Small intestine (tissue), 7 donors: Measurements from ENCODE around the gene TTC31. TPM values are rescaled to one million over a fixed set of nuclear protein-coding genes. Genes with fewer than 3 reads are reported as not detected.
A peak's percentile ranks its signal among the peaks of the same experiment; 100 is the strongest.

Experiments
- DNase-seq, 2 donors: peaks; one replicate each; pipeline versions ENCODE4 v3.0.0 to v3.0.0-alpha.2; 2013
- FAIRE-seq: peaks from 2 replicates; lab custom pipeline; 2012; peaks lifted over from hg19 to GRCh38; lab: Jason Lieb, UNC
- H3K27ac ChIP-seq, 3 donors: one replicate each; pipeline ENCODE4 v1.5.1; 2013; ENCODE audit warnings: low read length in 2 of 3, mild to moderate bottlenecking in 2 of 3, control low read depth in 1 of 3, inconsistent platforms in 1 of 3, low read depth in 1 of 3, moderate library complexity in 1 of 3
- H3K27me3 ChIP-seq, 3 donors: one replicate each; pipeline ENCODE4 v1.6.1; 2013; ENCODE audit warnings: low read length in 3 of 3, inconsistent platforms in 1 of 3; ENCODE audit not compliant: control insufficient read depth in 3 of 3, insufficient read depth in 3 of 3
- H3K36me3 ChIP-seq, 3 donors: one replicate each; pipeline ENCODE4 v1.6.1; 2013; ENCODE audit warnings: low read length in 3 of 3, inconsistent platforms in 1 of 3, low read depth in 1 of 3, mild to moderate bottlenecking in 1 of 3, moderate library complexity in 1 of 3; ENCODE audit not compliant: control insufficient read depth in 3 of 3, insufficient read depth in 2 of 3
- H3K4me1 ChIP-seq, 3 donors: one replicate each; pipeline ENCODE4 v1.6.1; 2013; ENCODE audit warnings: low read length in 2 of 3, inconsistent platforms in 1 of 3, low read depth in 1 of 3, mild to moderate bottlenecking in 1 of 3, moderate library complexity in 1 of 3; ENCODE audit not compliant: control insufficient read depth in 3 of 3, insufficient read depth in 2 of 3
- H3K4me3 ChIP-seq, 3 donors: one replicate each; pipeline ENCODE4 v1.5.1; 2013; ENCODE audit warnings: low read length in 3 of 3, control low read depth in 1 of 3, inconsistent platforms in 1 of 3, low read depth in 1 of 3, mild to moderate bottlenecking in 1 of 3, moderate library complexity in 1 of 3
- H3K9me3 ChIP-seq, 2 donors: one replicate each; pipeline ENCODE4 v1.6.1; 2013; ENCODE audit warnings: low read depth in 1 of 2, low read length in 1 of 2; ENCODE audit not compliant: control insufficient read depth in 2 of 2, insufficient read depth in 1 of 2
- WGBS, 3 donors: extraction: QIAGEN DNeasy Blood & Tissue Kit; methylation state at CpG; one replicate each; pipeline ENCODE4 v1.1.7; 2013; 5-methylcytosine and 5-hydroxymethylcytosine counted together
- polyA plus RNA-seq, 4 donors: library from polyadenylated mRNA; stranded (reverse) in 3 of 4; unstranded in 1 of 4; fragments of 200-250 nt in 3 of 4; fragments of 120-200 nt in 1 of 4; gene quantifications; one replicate each; pipeline versions ENCODE4 v1.2.1 to v1.2.3, GENCODE V29; 2013
- donor health status: healthy with polysubstance abuse.
- donor health status: control.
- donor health status: control.
- donor health status: Bipolar disorder and iron deficiency.
- donor health status: healthy.

Gene TTC31
- polyA plus RNA-seq, 4 donors = 20.1 to 51.0 (median 27.1) TPM

DNA sequence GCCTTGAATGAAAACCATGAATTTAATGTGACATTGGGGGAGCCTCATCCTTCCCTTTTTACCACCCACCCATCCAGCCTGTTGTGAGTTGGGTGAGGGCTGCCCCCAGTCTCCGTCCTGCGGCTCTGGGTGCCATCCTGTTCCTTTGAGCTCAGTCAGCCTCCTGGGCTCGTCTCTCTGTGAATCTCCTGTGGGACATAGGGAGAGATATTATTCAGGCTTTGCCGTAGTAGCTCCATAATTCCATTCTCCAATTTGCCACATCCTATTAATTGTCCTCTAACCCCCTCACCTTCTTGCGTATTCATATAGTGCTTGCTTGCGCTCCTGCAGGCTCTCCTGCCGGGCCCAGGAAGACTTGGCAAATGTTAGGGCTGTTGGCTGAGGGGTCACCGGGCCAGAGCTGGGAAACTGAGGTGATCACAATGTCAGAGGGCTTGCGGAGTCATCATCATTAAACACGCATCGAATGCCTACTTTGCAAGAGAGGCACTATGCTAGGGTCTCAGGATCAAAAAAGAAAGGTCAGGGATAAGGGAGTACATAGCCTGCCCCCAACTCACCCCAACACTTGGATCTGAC lies 43.9 kb downstream of the TTC31 start:
- H3K27me3 ChIP-seq = no peaks in the 10 kb centered on the region
- H3K4me1 ChIP-seq = peaks cover 0 to 24% (median 5%) of the 10 kb centered on the region in 3 donors
- no peak for FAIRE-seq
- DNase-seq = no peak
- peaks cover 0 to 6% of the 10 kb centered on the region in 2 donors for H3K9me3 ChIP-seq
- no peak overlapping the region for H3K4me3 ChIP-seq
- H3K36me3 ChIP-seq = peaks cover 3 to 39% (median 12%) of the 10 kb centered on the region in 3 donors
- 94 to 97% (median 96%) methylated on average over 11 of the region's 11 CpGs for WGBS, 3 donors
- no peak overlapping the region for H3K27ac ChIP-seq

DNA sequence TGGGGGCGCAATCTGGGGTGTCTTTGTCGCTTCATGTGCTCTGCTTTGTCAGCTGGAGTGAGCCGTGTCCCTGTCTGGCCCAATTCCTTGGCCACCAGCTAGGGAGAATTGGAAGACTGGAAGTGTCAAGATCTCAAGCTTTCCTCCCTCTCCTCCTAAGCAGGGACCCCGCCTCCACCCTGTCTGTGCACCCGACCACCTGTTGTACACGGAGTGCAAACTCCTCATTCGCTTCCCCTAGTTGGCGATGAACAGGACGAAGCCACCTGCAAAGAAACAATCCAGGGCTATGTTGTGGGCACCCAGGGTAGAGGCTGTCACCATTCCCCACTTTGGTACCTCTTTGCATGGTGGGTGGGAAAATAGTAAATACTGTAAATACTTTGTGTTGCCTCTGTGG lies 44.9 kb downstream of the TTC31 start:
- 88 to 93% (median 89%) methylated on average over 9 of the region's 9 CpGs for WGBS, 3 donors
- H3K9me3 ChIP-seq = peaks cover 0 to 6% of the 10 kb centered on the region in 2 donors
- H3K4me1 ChIP-seq = peaks cover 0 to 24% (median 5%) of the 10 kb centered on the region in 3 donors
- H3K36me3 ChIP-seq = peaks cover 3 to 40% (median 5%) of the 10 kb centered on the region in 3 donors
- DNase-seq (no peak), FAIRE-seq (no peak)
- no peak overlapping the region for H3K27ac ChIP-seq
- no peaks in the 10 kb centered on the region for H3K27me3 ChIP-seq
- H3K4me3 ChIP-seq = no peak overlapping the region

- DNase-seq (no peak), FAIRE-seq (no peak)
- Histone ChIP-seq H3K9me3 (peaks cover 0 to 6% of the 10 kb centered on the region in 2 donors), H3K27me3 (no peaks in the 10 kb centered on the region), H3K36me3 (peaks cover 3 to 46% (median 5%) of the 10 kb centered on the region in 3 donors), H3K27ac (peak overlapping the region; percentile 79 to 94 (median 80)), H3K4me3 (peak overlapping the region; percentile 65 to 96 (median 83)), H3K4me1 (peaks cover 0 to 24% (median 5%) of the 10 kb centered on the region in 3 donors)
- 12 to 15% (median 14%) methylated on average over 26 to 29 of the region's 29 CpGs for WGBS, 3 donors
Measured at GRCh38 chr2:74528600-74529356, 45.9 kb downstream of the TTC31 start.

GRCh38 chr2:74529357-74530238 lies 46.7 kb downstream of the TTC31 start, which contains the start of the genes AUP1 and HTRA2:
Gene AUP1 (minus strand): TSS chr2:74529706. CDS start chr2:74529629, 77 bp downstream.
Gene HTRA2 (plus strand): TSS chr2:74529933. CDS start chr2:74530007, 74 bp downstream.
- Histone ChIP-seq H3K27ac (peak within 1 kb of the TSS; percentile 80 to 94 (median 82)), H3K4me1 (peaks cover 0 to 24% (median 5%) of the 10 kb centered on the region in 3 donors), H3K9me3 (peaks cover 0 to 6% of the 10 kb centered on the region in 2 donors), H3K36me3 (peaks cover 3 to 48% (median 5%) of the 10 kb centered on the region in 3 donors), H3K27me3 (no peaks in the 10 kb centered on the region), H3K4me3 (peak within 1 kb of the TSS; percentile 65 to 96 (median 83))
- FAIRE-seq = no peak
- WGBS, 3 donors = 0 to 1% (median 0%) methylated on average over 52 to 87 of the region's 87 CpGs
- peak; percentile 99 for DNase-seq

DNA sequence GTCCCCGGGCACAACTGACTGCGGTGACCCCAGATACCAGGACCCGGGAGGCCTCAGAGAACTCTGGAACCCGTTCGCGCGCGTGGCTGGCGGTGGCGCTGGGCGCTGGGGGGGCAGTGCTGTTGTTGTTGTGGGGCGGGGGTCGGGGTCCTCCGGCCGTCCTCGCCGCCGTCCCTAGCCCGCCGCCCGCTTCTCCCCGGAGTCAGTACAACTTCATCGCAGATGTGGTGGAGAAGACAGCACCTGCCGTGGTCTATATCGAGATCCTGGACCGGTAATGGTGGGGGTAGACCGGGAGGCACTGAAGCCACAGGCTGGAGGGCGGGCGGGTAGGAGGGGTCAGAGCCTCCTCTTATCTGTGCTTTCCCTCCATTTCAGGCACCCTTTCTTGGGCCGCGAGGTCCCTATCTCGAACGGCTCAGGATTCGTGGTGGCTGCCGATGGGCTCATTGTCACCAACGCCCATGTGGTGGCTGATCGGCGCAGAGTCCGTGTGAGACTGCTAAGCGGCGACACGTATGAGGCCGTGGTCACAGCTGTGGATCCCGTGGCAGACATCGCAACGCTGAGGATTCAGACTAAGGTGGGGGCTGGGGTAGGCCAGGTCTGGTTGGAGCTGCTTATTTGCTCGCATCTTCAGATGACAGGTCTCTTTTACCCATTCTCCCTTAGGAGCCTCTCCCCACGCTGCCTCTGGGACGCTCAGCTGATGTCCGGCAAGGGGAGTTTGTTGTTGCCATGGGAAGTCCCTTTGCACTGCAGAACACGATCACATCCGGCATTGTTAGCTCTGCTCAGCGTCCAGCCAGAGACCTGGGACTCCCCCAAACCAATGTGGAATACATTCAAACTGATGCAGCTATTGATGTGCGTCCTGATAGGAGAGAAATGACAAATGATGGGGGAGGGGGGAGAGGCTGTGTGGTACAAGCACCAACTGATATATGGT lies 47.6 kb downstream of the TTC31 start:
- Histone ChIP-seq H3K27ac (peak overlapping the region; percentile 28 to 94 (median 82)), H3K27me3 (peaks cover 0 to 1% (median 0%) of the 10 kb centered on the region in 3 donors), H3K9me3 (peaks cover 0 to 6% of the 10 kb centered on the region in 2 donors), H3K4me3 (peak overlapping the region; percentile 65 to 96 (median 83)), H3K4me1 (peaks cover 0 to 19% (median 5%) of the 10 kb centered on the region in 3 donors), H3K36me3 (peaks cover 3 to 45% (median 5%) of the 10 kb centered on the region in 3 donors)
- FAIRE-seq = no peak
- DNase-seq = peak; percentile 62 to 73
- 1 to 3% (median 2%) methylated on average over 54 of the region's 54 CpGs for WGBS, 3 donors

DNA sequence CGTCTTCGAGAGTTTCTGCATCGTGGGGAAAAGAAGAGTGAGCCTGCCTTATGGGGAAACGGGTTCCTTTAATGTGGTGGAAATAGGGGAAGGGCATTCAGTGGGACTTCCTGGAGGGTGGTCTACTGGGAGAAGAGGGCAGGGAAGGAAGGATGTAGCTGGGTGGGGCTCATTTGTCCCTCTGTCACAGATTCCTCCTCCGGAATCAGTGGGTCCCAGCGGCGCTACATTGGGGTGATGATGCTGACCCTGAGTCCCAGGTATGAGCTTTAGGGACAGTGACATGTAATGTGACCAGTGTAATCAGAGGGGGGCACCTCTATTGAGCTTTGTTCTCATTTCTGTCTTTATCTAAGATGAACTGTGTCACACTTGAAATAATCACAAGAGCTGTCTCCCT lies 48.8 kb downstream of the TTC31 start:
- Histone ChIP-seq H3K27ac (no peak overlapping the region), H3K9me3 (peaks cover 0 to 2% of the 10 kb centered on the region in 2 donors), H3K4me3 (no peak overlapping the region), H3K4me1 (peaks cover 0 to 13% (median 5%) of the 10 kb centered on the region in 3 donors), H3K27me3 (peaks cover 0 to 9% (median 0%) of the 10 kb centered on the region in 3 donors), H3K36me3 (peaks cover 3 to 35% (median 5%) of the 10 kb centered on the region in 3 donors)
- WGBS, 3 donors = 87 to 93% (median 92%) methylated on average over 7 of the region's 7 CpGs
- DNase-seq (no peak), FAIRE-seq (no peak)

DNA sequence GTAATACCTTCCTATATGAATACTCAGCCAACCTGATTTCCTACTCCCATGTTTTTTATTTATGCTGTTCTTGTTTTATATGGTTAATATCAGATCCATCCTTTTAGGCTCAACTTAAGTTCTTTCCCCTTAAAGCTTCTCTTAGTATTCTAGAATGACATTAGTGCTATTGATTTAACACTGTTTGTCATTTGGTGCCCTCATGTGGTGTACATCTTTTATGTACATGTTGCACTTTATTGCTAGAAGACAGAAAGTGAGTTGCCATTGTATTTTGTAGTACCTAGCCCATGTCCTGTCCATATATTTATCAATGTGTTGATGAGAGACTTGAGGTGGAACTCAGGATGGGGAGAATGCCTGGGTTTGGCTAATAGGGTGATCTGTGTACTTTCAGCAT lies 49.3 kb downstream of the TTC31 start:
- peaks cover 0 to 13% (median 5%) of the 10 kb centered on the region in 3 donors for H3K4me1 ChIP-seq
- FAIRE-seq = no peak

More for the DNA sequence above, 49.3 kb downstream of the TTC31 start:
- peaks cover 3 to 30% (median 5%) of the 10 kb centered on the region in 3 donors for H3K36me3 ChIP-seq
- H3K27ac ChIP-seq = no peak overlapping the region
- H3K9me3 ChIP-seq = no peaks in the 10 kb centered on the region
- peak; percentile 56 to 57 for DNase-seq
- H3K4me3 ChIP-seq = no peak overlapping the region
- peaks cover 0 to 14% (median 0%) of the 10 kb centered on the region in 3 donors for H3K27me3 ChIP-seq
